ENCODE measurements around the gene ZNF804A. TPM values are rescaled to one million over a fixed set of nuclear protein-coding genes. Genes with fewer than 3 reads are reported as not detected.

Gene ZNF804A
- 1 to 10 TPM in 3 of 4 donors, under 1 TPM in 1; 0.95 to 2.1 (median 1.6) TPM for polyA plus RNA-seq (ENCODE audit: insufficient read length in 4 of 4)

- peak in 3 of 4 donors; percentile 11 to 56 (median 44) for DNase-seq (ENCODE audit: low read depth in 4 of 4, low spot score in 2 of 4)
Measured at GRCh38 chr2:184598316-184599053, at the start of gene ZNF804A. TSS of gene ZNF804A (plus strand) at chr2:184598529. CDS start at chr2:184598960, 431 bp downstream.

- DNase-seq (ENCODE audit: low read depth in 4 of 4, low spot score in 2 of 4), result no peak
Measured at GRCh38 chr2:184549153-184549552, 49.2 kb upstream of the ZNF804A start.

GRCh38 chr2:184551626-184552025, 46.7 kb upstream of the ZNF804A start:
- no peak for DNase-seq (ENCODE audit: low read depth in 4 of 4, low spot score in 2 of 4)

- no peak for DNase-seq (ENCODE audit: low read depth in 4 of 4, low spot score in 2 of 4)
Measured at GRCh38 chr2:184554736-184555135, 43.6 kb upstream of the ZNF804A start.

GRCh38 chr2:184555352-184555751, 43.0 kb upstream of the ZNF804A start:
- DNase-seq (ENCODE audit: low read depth in 4 of 4, low spot score in 2 of 4), result no peak

- DNase-seq (ENCODE audit: low read depth in 4 of 4, low spot score in 2 of 4), result no peak
Measured at GRCh38 chr2:184556639-184557038, 41.7 kb upstream of the ZNF804A start.

GRCh38 chr2:184558713-184559464, 39.4 kb upstream of the ZNF804A start:
- no peak for DNase-seq (ENCODE audit: low read depth in 4 of 4, low spot score in 2 of 4)

GRCh38 chr2:184560603-184561002, 37.7 kb upstream of the ZNF804A start:
- no peak for DNase-seq (ENCODE audit: low read depth in 4 of 4, low spot score in 2 of 4)

- DNase-seq (ENCODE audit: low read depth in 4 of 4, low spot score in 2 of 4), result no peak
Measured at GRCh38 chr2:184562532-184562931, 35.8 kb upstream of the ZNF804A start.

GRCh38 chr2:184564092-184564491, 34.2 kb upstream of the ZNF804A start:
- no peak for DNase-seq (ENCODE audit: low read depth in 4 of 4, low spot score in 2 of 4)

- no peak for DNase-seq (ENCODE audit: low read depth in 4 of 4, low spot score in 2 of 4)
Measured at GRCh38 chr2:184566716-184567115, 31.6 kb upstream of the ZNF804A start.

GRCh38 chr2:184577056-184577455, 21.3 kb upstream of the ZNF804A start:
- DNase-seq (ENCODE audit: low read depth in 4 of 4, low spot score in 2 of 4), result no peak

- no peak for DNase-seq (ENCODE audit: low read depth in 4 of 4, low spot score in 2 of 4)
Measured at GRCh38 chr2:184577743-184578142, 20.6 kb upstream of the ZNF804A start.

- DNase-seq (ENCODE audit: low read depth in 4 of 4, low spot score in 2 of 4), result no peak
Measured at GRCh38 chr2:184579226-184579625, 19.1 kb upstream of the ZNF804A start.

GRCh38 chr2:184581391-184581790, 16.9 kb upstream of the ZNF804A start:
- no peak for DNase-seq (ENCODE audit: low read depth in 4 of 4, low spot score in 2 of 4)

- DNase-seq (ENCODE audit: low read depth in 4 of 4, low spot score in 2 of 4), result no peak
Measured at GRCh38 chr2:184589261-184589660, 9.1 kb upstream of the ZNF804A start.

- DNase-seq (ENCODE audit: low read depth in 4 of 4, low spot score in 2 of 4), result peak in 1 of 4 donors; percentile 7
Measured at GRCh38 chr2:184596819-184597411, 1.4 kb upstream of the ZNF804A start.

- peak in 3 of 4 donors; percentile 21 to 45 (median 25) for DNase-seq (ENCODE audit: low read depth in 4 of 4, low spot score in 2 of 4)
Measured at GRCh38 chr2:184597571-184597991, 748 bp upstream of the ZNF804A start.

GRCh38 chr2:184598002-184598315, 370 bp upstream of the ZNF804A start:
- no peak for DNase-seq (ENCODE audit: low read depth in 4 of 4, low spot score in 2 of 4)

GRCh38 chr2:184599054-184599871, 934 bp downstream of the ZNF804A start:
- peak in 1 of 4 donors; percentile 0 for DNase-seq (ENCODE audit: low read depth in 4 of 4, low spot score in 2 of 4)

GRCh38 chr2:184599872-184600222, 1.5 kb downstream of the ZNF804A start:
- DNase-seq (ENCODE audit: low read depth in 4 of 4, low spot score in 2 of 4), result no peak
